Measurements from ENCODE around the gene MVK.

DNA sequence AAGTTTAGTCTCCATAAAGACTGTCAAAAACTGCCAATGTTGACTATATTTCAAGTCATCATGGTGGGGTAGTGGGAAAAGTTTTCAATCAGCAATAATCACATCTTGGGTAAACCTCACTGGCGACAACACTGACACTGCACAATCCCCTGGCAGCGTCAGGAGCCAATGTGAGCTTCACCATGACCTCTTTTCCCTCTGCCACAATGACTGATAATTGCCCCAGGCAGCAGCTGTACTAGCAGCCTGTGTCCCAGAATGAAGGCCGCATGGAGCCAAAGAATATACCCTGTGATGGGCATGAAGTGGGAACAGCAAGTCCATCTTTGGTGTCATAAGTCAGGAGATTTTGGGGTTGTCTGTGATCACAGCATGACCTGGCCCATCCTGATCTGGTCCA is 5.6 kb upstream of the MVK start:
- TF ChIP-seq CTCF (IDR thresholded peaks at IDR 0.05; ENCODE audit: insufficient read depth, low read length, poor library complexity, severe bottlenecking) = no peak
- TF ChIP-seq EZH2phosphoT487 (conservative IDR thresholded peaks at IDR 0.05; ENCODE audit: low read length) = no peak
